Loucy (cell line): ENCODE results near the gene CACTIN.

Experiments
- H2AFZ ChIP-seq: fragments of 200-600 bp; sonication (generic); 2 replicates; pipeline ENCODE4 v1.6.0; 2016; ENCODE audit warnings: antibody characterized with exemption, mild to moderate bottlenecking, low read length, moderate library complexity
- H3F3A ChIP-seq: fragments of 200-600 bp; 2 replicates; pipeline ENCODE4 v1.6.0; 2016; ENCODE audit warnings: antibody characterized with exemption, low read depth, mild to moderate bottlenecking
- H3K27me3 ChIP-seq: fragments of 200-600 bp; sonication (generic); 2 replicates; pipeline ENCODE4 v1.6.1; 2014; ENCODE audit warnings: low read length, mild to moderate bottlenecking; ENCODE audit not compliant: insufficient read depth, poor library complexity, severe bottlenecking
- H3K36me3 ChIP-seq: fragments of 200-600 bp; sonication (generic); 2 replicates; pipeline ENCODE4 v1.6.1; 2016; ENCODE audit warnings: low read length; ENCODE audit not compliant: insufficient read depth
- H3K4me1 ChIP-seq: fragments of 200-600 bp; sonication (generic); 2 replicates; pipeline ENCODE4 v1.5.1; 2014; ENCODE audit warnings: low read length, mild to moderate bottlenecking; ENCODE audit not compliant: insufficient read depth, poor library complexity, severe bottlenecking
- H3K4me2 ChIP-seq: fragments of 200-600 bp; sonication (generic); 2 replicates; pipeline ENCODE4 v1.6.0; 2014; ENCODE audit warnings: antibody characterized with exemption, low read length, low read depth, mild to moderate bottlenecking; ENCODE audit not compliant: poor library complexity, severe bottlenecking
- H3K4me3 ChIP-seq: fragments of 200-600 bp; sonication (generic); 2 replicates; pipeline ENCODE4 v1.5.1; 2014; ENCODE audit warnings: low read length, mild to moderate bottlenecking, mixed read lengths; ENCODE audit not compliant: poor library complexity, severe bottlenecking
- H3K79me2 ChIP-seq: fragments of 200-600 bp; sonication (generic); 2 replicates; pipeline ENCODE4 v1.6.1; 2014; ENCODE audit warnings: low read length; ENCODE audit not compliant: insufficient read depth
- H3K9ac ChIP-seq: fragments of 200-600 bp; sonication (generic); 2 replicates; pipeline ENCODE4 v1.6.0; 2014; ENCODE audit warnings: mild to moderate bottlenecking, low read depth, low read length, moderate library complexity; ENCODE audit not compliant: poor library complexity, severe bottlenecking
- H3K9me2 ChIP-seq: fragments of 200-600 bp; sonication (generic); replicated peaks from 2 replicates; pipeline ENCODE4 v1.6.1; 2016; ENCODE audit warnings: low read depth, low read length, mixed read lengths
- H3K9me3 ChIP-seq: fragments of 200-600 bp; sonication (generic); 2 replicates; pipeline ENCODE4 v1.6.1; 2014; ENCODE audit warnings: mild to moderate bottlenecking, antibody characterized with exemption, low read length, low read depth; ENCODE audit not compliant: insufficient read depth
- H4K20me1 ChIP-seq: fragments of 200-600 bp; sonication (generic); 2 replicates; pipeline ENCODE4 v1.6.0; 2014; ENCODE audit warnings: antibody characterized with exemption, low read length, mild to moderate bottlenecking; ENCODE audit not compliant: insufficient read depth, poor library complexity, severe bottlenecking
- CTCF ChIP-seq: fragments of 200-600 bp; sonication (generic); conservative IDR thresholded peaks from 2 replicates; pipeline ENCODE4 v1.5.1; 2014; ENCODE audit warnings: mild to moderate bottlenecking, antibody characterized with exemption, low read length
- EZH2phosphoT487 ChIP-seq: fragments of 200-600 bp; IDR thresholded peaks from 2 replicates; pipeline ENCODE4 v1.6.1; 2018; ENCODE audit warnings: antibody characterized with exemption, mild to moderate bottlenecking, moderate library complexity, borderline replicate concordance

The CACTIN gene

GRCh38 chr19:3658870-3659745 lies 32.5 kb upstream of the CACTIN start:
- H3F3A ChIP-seq: no peaks in the 10 kb centered on the region
- no peaks in the 10 kb centered on the region for H3K9me3 ChIP-seq
- H3K79me2 ChIP-seq: no peaks in the 10 kb centered on the region
- no peak overlapping the region for H2AFZ ChIP-seq
- H3K4me2 ChIP-seq: no peak overlapping the region
- no peaks in the 10 kb centered on the region for H3K27me3 ChIP-seq
- H3K36me3 ChIP-seq: peaks cover 4% of the 10 kb centered on the region; the same call in 1 of the 2 replicates
- H4K20me1 ChIP-seq: no peaks in the 10 kb centered on the region
- no peaks in the 10 kb centered on the region for H3K9me2 ChIP-seq
- H3K9ac ChIP-seq: no peak overlapping the region
- H3K4me1 ChIP-seq: no peaks in the 10 kb centered on the region
- TF ChIP-seq CTCF (no peak), EZH2phosphoT487 (no peak)
- H3K4me3 ChIP-seq: no peak overlapping the region

DNA sequence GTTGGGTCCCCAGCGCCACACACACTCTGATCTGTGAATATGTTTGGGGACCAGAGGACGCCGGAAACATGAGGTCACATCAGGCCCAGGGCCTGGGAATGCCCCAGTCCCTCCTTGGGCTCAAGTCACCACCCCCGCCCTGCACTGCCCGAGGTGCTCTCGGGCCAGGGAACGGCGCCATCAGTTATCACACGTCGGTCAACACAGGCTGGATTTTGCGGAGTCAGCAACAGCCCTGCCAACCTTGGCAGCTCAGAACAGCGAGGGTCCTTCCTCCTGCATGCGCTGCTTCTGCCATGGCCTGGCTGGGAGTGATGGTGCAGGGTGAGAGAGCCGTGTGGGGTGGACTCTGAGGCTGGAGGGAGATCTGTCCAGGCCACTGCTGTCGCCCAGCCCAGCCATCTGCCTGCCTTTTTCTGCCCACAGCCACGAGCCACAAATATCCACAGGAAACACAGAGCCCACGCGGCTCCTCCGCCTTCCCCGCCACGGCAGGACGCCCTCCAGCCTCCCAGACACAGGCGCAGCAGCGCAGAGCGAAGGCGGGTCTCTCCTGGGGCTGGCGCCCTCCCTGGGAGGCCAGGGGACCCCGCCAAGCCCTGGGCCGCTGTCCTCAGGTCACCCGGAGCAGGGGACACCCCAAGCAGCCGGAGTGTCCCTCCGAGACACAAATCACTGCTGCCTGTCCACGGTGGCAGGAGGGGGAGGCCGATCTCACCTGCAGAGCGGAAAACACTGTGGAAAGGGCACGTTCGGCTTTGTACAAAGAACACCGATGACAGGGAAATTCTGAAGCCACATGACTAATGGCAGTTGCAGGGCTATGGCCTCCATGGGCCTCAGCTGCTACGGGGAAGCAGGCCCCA lies 31.6 kb upstream of the CACTIN start:
- H3K9me3 ChIP-seq: no peaks in the 10 kb centered on the region
- H3K9ac ChIP-seq: no peak overlapping the region
- no peak overlapping the region for H3K4me3 ChIP-seq
- no peaks in the 10 kb centered on the region for H3K27me3 ChIP-seq
- TF ChIP-seq CTCF: no peak
- TF ChIP-seq EZH2phosphoT487: no peak
- H3K36me3 ChIP-seq: peaks cover 4% of the 10 kb centered on the region; the same call in 1 of the 2 replicates
- no peaks in the 10 kb centered on the region for H3K4me1 ChIP-seq
- H3K9me2 ChIP-seq: no peaks in the 10 kb centered on the region
- H3K4me2 ChIP-seq: no peak overlapping the region
- no peaks in the 10 kb centered on the region for H3K79me2 ChIP-seq
- no peaks in the 10 kb centered on the region for H4K20me1 ChIP-seq
- H3F3A ChIP-seq: no peaks in the 10 kb centered on the region
- H2AFZ ChIP-seq: no peak overlapping the region

- no peak overlapping the region for H3K4me2 ChIP-seq
- H4K20me1 ChIP-seq: no peaks in the 10 kb centered on the region
- no peak overlapping the region for H3K4me3 ChIP-seq
- no peak overlapping the region for H2AFZ ChIP-seq
- no peaks in the 10 kb centered on the region for H3K79me2 ChIP-seq
- H3K9me3 ChIP-seq: no peaks in the 10 kb centered on the region
- peaks cover 4% of the 10 kb centered on the region; the same call in 1 of the 2 replicates for H3K36me3 ChIP-seq
- no peak overlapping the region for H3K9ac ChIP-seq
- TF ChIP-seq EZH2phosphoT487 (no peak), CTCF (no peak)
- no peaks in the 10 kb centered on the region for H3K9me2 ChIP-seq
- no peaks in the 10 kb centered on the region for H3K27me3 ChIP-seq
- H3K4me1 ChIP-seq: no peaks in the 10 kb centered on the region
- H3F3A ChIP-seq: no peaks in the 10 kb centered on the region
These were observed 30.8 kb upstream of the CACTIN start for GRCh38 chr19:3657395-3657769.
